GM10248 (cell line): ENCODE results near the gene POLR2B.
"Not testable (repeated sequence)": the region's sequence is repeated elsewhere in the genome, so short reads cannot be mapped to it uniquely, and the experiment has no call there.

Experiments
- CTCF ChIA-PET: fragments of 300-600 bp; sonication (Branson Sonifier 250); formaldehyde crosslinking; extraction: SDS; loops from one replicate; lab custom pipeline; 2021; ENCODE audit warnings: antibody characterized with exemption; lab: Yijun Ruan, JAX
- POLR2A ChIA-PET: fragments of 350-650 bp; sonication (Branson Sonifier 250); formaldehyde crosslinking; extraction: SDS; loops from one replicate; lab custom pipeline; 2020; ENCODE audit warnings: antibody characterized with exemption; lab: Yijun Ruan, JAX
- DNase-seq: peaks from one replicate; pipeline ENCODE4 v3.0.0; 2012; ENCODE audit errors: extremely low spot score
- TF ChIP-seq, protein P1 (sequence below): IDR thresholded peaks from 2 replicates; pipeline ENCODE4 v1.5.1; 2012; ENCODE audit warnings: mild to moderate bottlenecking, low read depth; ENCODE audit errors: extremely low read depth, missing control alignments, control extremely low read depth

The POLR2B gene

DNA sequence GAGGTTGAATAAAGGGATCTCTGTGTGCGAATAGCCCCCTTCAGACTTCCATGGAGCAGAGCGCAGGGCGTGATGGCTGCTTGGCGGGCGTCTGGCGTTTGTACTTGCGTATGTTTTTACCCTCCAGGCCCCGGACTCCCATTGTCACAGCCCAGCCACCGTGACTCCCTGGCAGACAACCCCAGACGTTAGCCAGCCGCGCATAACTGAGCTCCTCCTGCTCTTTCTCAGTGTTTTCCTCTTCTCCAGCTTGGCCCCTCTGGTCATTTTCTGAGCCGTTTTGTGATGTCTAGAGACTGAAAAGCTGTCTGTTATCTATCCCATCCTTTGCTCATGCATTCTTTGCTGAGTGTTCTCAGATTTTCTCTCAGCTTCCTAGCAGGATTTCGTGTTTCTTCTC lies 77.2 kb downstream of the POLR2B start:
- no peak for DNase-seq
- TF ChIP-seq, protein P1, sequence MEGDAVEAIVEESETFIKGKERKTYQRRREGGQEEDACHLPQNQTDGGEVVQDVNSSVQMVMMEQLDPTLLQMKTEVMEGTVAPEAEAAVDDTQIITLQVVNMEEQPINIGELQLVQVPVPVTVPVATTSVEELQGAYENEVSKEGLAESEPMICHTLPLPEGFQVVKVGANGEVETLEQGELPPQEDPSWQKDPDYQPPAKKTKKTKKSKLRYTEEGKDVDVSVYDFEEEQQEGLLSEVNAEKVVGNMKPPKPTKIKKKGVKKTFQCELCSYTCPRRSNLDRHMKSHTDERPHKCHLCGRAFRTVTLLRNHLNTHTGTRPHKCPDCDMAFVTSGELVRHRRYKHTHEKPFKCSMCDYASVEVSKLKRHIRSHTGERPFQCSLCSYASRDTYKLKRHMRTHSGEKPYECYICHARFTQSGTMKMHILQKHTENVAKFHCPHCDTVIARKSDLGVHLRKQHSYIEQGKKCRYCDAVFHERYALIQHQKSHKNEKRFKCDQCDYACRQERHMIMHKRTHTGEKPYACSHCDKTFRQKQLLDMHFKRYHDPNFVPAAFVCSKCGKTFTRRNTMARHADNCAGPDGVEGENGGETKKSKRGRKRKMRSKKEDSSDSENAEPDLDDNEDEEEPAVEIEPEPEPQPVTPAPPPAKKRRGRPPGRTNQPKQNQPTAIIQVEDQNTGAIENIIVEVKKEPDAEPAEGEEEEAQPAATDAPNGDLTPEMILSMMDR = no peak
- POLR2A ChIA-PET = no interaction called here
- CTCF ChIA-PET = no interaction called here

DNA sequence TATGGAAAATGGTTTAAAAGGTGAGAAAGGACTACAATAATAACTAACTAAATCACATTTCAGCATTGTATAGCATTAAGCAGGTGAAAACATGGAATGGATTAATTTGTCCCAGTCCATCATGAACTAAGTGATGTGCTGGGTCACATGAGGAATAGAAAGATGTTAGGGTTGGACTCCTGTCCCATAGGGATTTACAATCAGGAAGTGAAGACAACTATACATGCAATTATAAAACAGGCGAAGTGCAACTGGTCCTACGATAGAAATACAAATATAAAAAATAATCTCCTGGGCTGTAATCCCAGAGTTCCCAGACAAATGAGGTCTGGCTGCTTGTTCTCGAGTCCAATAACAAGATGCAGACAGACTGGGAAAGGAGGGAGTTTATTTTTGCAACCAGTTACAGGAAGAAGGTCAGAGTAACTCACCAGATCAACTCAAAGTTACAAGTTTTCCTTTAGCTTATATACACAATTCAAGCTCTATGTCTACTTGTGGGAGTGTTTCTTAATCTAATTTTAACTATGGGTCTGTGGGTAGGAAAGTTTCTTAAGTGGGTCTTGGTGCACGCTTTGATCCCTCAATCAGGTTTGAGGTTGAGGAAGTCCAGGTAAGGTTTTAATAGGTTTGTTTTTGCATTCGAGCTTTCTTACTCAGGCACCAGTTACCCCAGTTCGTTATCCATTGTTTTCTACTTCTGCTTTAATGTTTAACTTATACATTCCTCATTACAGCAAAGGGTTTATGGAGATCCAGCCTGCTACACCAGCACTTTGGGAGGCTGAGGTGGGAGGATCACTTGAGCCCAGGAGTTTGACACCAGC lies 81.4 kb downstream of the POLR2B start:
- TF ChIP-seq, protein P1 = no peak
- ChIA-PET CTCF (no interaction called here), POLR2A (no interaction called here)
- no peak for DNase-seq

DNA sequence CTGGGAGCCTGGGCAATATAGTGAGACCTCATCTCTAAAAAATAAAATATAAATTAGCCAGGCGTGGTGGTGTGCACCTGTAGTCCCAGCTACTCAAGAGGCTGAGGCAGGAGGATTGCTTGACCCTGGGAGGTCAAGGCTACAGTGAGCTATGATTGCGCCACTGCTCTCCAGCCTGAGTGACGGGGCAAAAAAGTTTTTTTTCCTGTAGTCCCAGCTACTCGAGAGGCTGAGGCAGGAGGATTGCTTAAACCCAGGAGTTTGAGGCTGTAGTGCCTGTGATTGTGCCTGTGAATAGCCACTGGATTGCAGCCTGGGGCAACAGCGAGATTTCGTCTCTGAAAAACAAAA lies 82.0 kb downstream of the POLR2B start:
- CTCF ChIA-PET, POLR2A ChIA-PET, DNase-seq: not testable (repeated sequence)

DNA sequence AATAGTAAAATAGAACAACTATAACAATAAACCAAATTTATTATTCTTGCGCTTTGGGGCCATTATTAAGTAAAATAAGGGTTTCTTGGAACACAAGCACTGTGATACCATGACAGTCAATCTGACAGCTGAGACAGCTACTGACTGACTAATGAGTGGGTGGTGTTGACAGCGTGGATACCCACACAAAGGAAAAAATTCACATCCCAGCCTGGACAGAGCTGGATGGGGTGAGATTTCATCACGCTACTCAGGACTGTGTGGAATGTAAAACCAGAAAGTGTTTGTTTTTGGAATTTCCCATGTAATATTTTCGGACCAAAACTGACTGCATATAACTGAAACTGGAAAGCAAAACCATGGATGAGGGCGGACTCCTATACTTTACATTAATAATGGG lies 82.7 kb downstream of the POLR2B start:
- ChIA-PET CTCF (no interaction called here), POLR2A (no interaction called here)
- TF ChIP-seq, protein P1 = no peak
- no peak for DNase-seq

DNA sequence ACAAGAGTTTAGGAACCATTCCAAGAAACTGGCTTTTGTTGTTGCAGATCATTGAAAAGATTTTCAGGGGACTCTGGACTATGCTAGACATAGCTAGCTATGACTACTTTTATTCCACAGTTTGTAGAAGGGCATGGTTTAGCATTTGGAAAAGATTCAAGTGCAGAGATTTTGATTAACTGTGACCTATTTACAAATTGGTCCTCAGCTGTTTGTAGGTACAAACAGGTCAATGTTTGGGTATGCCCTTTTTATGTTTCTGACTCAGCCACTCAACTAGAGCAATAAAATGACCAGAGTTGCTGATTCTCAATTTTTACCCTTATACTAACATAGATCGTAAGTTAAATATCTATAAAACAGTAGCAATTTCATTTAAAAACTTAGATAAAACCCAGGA lies 84.8 kb downstream of the POLR2B start:
- CTCF ChIA-PET = no interaction called here

DNA sequence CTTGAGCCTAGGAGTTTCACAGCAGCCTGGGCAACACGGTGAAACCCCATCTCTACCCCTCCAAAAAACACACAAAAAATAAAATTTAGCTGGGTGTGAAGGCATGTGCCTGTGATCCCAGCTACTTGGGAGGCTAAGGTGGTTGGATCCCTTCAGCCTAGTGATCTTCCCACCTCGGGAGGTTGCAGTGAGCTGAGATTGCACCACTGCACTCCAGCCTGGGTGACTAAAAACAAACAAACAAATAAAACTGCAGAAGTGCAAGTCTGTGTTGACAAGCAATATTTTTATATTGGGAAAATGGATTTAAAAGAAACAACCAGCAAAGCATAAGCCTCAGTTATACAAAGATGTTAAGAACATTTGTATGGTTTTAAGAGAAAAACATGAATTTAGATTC lies 85.4 kb downstream of the POLR2B start:
- ChIA-PET CTCF (no interaction called here), POLR2A (no interaction called here)
- TF ChIP-seq, protein P1 = no peak
- no peak for DNase-seq

More for the DNA sequence above, 84.8 kb downstream of the POLR2B start:
- TF ChIP-seq, protein P1 = no peak
- POLR2A ChIA-PET = no interaction called here
- DNase-seq = no peak

DNA sequence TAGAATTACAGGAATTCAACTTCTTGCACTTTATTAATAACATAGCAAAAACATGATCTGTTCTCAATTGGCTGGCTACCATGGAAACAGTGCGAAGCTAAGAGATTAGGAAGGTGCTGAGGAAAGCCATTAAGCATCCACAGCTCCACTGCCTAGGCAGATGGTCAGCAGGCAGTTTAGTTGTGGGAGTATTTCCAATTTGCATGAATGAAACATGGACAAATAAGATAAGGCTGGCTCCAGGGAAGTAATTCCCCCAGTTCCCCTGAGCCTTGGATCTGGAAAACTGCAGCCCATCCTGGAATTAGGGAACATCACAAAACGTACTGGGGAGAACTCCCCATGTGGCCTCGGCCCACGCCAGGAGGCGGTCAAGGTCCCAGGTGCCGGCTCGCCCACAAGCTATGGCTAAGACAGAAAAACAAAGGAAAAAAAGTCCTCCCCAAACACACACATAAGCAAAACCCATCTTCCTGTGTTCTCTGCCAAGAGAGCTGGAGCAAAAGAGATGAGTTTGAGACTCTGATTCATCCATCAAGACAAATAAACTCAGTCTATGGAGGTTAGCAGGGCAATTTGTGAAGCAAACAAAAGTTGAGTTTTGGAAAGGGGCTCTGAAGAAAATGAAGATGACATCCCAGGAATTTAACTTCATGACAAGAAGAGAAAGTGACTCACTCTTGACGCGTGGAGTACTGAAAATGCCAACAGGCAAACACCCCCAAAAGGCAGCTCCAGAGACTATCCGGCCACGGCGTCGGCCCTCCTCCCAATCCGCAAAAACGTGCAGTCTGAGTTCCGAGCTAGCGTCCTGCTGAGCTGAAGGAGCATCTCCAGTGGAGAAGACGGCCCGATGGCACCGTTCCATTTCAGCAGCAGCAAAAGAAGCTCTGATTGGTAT lies 86.4 kb downstream of the POLR2B start:
- ChIA-PET CTCF (no interaction called here), POLR2A (no interaction called here)
- no peak for DNase-seq
- TF ChIP-seq, protein P1 = no peak
